Measurements from ENCODE around the gene ATP6V0E2.
A peak's percentile ranks its signal among the peaks of the same experiment; 100 is the strongest.
"Not testable (repeated sequence)": the region's sequence is repeated elsewhere in the genome, so short reads cannot be mapped to it uniquely, and the experiment has no call there.

Gene ATP6V0E2

GRCh38 chr7:149873074-149873969, at the start of gene ATP6V0E2:
Gene ATP6V0E2 (plus strand): TSS chr7:149873969. CDS start chr7:149874066, 97 bp downstream.
- DNase-seq, result peak; percentile 99

DNA sequence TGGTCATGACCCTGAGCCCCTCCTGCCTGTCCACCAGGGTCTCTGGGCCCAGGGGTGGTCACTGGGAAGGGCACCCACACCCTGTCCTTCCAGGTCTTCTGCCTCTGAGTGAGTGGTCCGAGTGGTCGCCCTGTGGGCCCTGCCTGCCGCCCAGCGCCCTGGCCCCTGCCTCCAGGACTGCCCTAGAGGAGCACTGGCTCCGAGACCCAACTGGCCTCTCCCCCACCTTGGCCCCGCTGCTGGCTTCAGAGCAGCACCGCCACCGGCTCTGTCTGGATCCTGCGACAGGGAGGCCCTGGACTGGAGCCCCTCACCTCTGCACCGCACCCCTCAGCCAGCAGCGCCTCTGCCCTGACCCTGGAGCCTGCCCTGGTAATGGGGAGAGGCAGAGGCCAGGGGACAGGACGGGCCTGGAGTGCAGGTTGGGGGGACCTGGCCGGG, 49.4 kb upstream of the ATP6V0E2 start:
- no peak for DNase-seq

- DNase-seq, result no peak
Measured at GRCh38 chr7:149824748-149825566, 48.8 kb upstream of the ATP6V0E2 start.

DNA sequence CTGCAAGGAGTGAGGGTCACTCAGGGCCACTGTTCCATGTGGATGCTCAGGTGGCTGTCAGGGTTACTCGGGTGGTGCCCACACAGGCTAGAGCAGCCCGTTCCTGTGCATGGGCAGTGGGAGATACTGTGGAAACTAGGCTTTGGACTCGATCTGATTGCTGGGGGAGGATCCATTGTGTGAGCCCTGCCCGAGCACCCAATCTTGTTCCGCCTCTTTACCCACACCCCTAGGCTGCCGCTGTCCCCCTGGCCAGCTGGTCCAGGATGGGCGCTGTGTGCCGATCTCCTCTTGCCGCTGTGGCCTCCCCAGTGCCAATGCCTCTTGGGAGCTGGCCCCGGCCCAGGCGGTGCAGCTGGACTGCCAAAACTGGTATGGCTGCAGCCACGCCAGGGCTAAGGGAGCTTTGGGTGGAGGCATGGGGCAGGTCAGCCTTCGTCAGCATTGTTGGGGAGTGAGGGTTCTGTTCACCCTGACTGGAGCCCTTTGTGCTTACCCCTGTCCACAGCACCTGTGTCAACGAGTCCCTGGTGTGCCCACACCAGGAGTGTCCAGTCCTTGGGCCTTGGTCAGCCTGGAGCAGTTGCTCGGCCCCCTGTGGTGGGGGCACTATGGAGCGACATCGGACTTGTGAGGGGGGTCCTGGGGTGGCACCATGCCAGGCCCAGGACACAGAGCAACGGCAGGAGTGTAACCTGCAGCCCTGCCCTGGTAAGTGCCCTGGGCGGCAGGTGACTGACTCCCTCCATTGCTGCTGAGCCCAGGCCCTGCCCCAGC, 48.0 kb upstream of the ATP6V0E2 start:
- no peak for DNase-seq

DNA sequence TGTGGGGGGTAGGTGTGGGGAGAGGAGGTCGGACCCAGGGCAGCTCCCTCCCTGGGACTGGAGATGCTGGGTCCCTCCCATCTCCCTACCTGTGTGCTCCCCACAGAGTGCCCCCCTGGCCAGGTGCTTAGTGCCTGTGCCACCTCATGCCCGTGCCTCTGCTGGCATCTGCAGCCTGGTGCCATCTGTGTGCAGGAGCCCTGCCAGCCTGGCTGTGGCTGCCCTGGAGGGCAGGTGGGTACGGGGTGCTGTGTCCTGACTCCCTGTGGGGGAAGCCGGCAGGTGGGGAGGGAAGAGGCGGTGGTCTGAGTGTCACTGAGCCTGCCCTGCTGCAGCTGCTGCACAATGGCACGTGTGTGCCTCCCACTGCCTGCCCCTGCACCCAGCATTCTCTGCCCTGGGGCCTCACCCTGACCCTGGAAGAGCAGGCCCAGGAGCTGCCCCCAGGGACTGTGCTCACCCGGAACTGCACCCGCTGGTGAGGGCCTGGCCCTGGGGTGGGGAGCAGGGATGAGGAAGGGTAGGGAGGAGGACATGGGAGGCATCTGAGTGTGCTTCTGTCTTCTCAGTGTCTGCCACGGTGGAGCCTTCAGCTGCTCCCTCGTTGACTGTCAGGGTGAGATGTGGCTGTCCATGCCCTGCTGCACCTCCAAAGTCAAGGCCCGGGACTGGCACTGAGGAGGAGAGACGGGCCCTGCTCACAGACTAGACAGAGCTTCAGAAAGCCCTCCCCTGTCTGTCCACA, 47.3 kb upstream of the ATP6V0E2 start:
- no peak for DNase-seq

DNA sequence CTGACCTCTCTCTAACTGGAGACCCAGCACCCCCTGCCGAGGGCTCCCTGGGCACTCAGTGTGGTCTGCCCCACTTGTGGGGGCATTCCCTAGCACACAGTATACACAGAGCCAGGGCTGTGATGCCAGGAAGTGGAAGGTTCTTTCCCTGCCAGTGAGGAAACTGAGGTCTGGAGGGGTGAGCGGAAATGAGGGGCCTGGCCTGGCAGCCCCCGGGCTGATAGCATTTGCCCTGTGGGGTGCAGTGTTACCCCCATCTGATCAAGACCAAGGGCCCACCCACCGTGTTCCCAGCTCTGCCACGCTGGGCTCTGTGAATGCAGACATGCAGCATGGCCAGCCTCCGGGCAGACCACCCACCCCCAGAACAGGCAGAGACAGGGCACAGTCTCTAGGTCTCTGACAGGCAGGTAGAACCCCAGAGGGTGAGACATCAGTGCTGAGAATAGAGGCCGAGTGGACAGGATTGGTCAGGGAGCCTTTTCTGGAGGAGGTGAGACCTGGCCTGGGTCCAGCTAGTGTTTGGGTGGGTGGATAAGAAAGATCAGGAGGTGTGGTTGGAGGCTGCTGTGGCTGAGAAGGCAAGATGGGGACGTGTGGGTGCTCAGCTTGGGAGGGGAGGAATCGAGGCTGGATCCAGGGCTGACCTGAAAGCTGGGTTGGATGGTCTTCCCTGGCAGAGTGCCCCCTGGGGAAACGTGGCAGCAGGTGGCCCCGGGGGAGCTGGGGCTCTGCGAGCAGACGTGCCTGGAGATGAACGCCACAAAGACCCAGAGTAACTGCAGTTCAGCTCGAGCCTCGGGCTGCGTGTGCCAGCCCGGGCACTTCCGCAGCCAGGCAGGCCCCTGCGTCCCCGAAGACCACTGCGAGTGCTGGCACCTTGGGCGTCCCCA, 46.4 kb upstream of the ATP6V0E2 start:
- no peak for DNase-seq

GRCh38 chr7:149828357-149829309, 45.1 kb upstream of the ATP6V0E2 start:
- no peak for DNase-seq

GRCh38 chr7:149830527-149830926, 43.2 kb upstream of the ATP6V0E2 start:
- not testable (repeated sequence) for DNase-seq

DNA sequence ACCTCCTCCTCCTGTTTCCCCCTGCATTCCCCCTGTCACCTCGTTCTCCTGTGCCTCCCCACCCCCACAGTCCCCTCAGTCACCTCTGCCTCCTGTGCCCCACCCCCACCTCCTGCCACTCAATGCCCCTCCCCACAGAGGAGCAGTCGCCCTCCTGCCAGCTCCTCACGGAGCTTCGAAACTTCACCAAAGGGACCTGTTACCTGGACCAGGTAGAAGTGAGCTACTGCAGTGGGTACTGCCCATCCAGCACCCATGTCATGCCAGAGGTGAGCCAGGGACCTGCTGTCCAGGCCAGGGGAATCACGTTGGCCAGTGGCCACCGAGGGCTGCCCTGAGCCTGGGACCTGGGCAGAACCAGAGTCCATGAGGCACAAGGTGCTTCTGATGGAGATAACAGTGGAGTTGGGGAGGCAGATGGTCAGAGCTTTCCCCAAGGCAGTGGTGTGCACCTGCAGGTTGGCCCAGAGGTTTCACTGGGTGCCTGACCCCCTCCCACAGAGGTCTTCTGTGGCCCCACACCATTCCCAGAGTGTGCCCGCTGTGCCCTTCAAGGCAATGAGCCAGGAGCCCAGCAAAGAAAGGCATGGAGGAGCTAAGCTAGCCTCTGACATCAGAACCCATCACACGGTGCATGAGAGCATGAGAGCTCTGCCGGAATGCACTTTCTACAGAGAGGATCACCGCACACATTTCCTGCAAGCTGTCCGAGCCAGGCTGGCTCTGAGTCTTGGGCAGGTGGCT, 42.6 kb upstream of the ATP6V0E2 start:
- DNase-seq, result peak; percentile 47

GRCh38 chr7:149831741-149832219, 42.0 kb upstream of the ATP6V0E2 start:
- DNase-seq, result no peak

GRCh38 chr7:149832332-149833041, 41.3 kb upstream of the ATP6V0E2 start:
- no peak for DNase-seq

DNA sequence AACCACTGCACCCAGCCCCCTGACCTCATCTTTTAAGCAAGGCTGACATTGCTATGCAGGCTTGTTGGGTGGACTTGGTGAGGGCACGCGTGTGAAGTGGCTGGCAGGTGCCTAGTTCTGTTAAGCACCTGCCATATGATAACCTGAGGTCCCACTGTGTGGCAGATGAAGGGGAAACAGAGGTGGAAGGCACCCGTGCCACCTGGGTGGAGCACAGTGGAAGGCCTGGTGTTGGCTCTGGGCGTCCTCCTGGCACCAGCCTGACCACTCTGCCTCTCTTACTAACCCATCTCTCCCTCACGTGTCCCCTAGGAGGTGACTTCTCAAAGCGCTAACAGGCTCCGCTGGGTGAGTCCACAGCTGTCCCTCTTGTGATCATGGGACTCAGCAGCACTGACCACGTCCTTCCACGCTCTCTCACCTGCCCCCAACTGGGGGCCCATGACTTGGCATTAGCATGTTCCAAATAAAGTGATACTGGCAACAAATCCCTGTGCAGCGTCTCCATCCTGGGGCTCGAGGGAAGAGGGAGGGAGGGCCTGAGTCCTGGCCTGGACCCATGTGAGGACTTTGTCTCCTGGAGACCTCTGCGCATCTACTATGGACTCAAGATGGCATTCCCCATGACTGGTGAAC, 40.2 kb upstream of the ATP6V0E2 start:
- DNase-seq, result no peak

DNA sequence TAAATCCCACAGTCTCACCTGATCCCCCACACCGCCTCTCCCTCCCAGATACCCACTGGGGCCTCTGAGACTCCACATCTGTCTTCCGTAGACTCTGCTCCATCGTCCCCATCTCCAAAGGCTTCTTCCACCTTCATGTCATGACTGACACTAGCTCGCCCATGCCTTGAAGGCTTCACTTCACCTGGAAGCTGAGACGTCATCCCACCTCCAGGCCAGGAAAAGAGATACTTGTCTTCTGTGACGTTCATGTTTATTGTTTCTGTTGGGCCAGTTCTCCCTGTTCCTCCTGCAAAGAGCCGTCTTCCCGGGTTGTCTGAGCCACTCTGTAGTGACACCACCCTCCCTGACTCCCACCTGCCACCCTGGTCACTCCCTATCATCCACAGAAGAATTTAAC, 39.2 kb upstream of the ATP6V0E2 start:
- no peak for DNase-seq

DNA sequence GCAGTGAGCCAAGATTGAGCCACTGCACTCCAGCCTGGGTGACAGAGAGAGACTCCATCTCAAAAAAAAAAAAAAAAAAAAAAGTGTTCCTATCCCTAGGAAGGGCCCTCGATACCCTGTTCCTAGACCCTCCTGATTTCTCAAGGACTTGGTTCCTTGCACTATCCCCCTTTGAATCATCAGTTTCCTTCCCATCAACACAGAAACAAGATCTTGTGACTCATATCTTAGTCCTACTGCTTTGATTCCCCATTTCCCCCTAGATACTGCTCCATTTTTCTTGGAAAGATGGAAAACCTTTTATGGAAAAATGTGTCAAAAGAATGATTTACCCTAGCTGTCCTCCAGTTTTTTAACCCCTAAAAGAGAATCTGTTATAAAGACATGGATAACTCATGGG, 37.3 kb upstream of the ATP6V0E2 start:
- DNase-seq, result no peak

- no peak for DNase-seq
Measured at GRCh38 chr7:149837564-149838223, 36.1 kb upstream of the ATP6V0E2 start.

- DNase-seq, result peak; percentile 100
Measured at GRCh38 chr7:149838224-149838991, 35.4 kb upstream of the ATP6V0E2 start, which contains the start of gene ZNF862. Gene ZNF862 (plus strand): TSS chr7:149838375. CDS start chr7:149838612, 237 bp downstream.

Measured in DMS53 (cell line).